HG03095 (cell line): ENCODE measurements around the gene UTP4.

ENCODE experiments used
- ATAC-seq: cut with Tn5 transposase; IDR thresholded peaks from one replicate; pipeline ENCODE4 v1.9.1; 2021; ENCODE audit warnings: moderate library complexity; ENCODE audit not compliant: unreplicated experiment

UTP4 gene

DNA sequence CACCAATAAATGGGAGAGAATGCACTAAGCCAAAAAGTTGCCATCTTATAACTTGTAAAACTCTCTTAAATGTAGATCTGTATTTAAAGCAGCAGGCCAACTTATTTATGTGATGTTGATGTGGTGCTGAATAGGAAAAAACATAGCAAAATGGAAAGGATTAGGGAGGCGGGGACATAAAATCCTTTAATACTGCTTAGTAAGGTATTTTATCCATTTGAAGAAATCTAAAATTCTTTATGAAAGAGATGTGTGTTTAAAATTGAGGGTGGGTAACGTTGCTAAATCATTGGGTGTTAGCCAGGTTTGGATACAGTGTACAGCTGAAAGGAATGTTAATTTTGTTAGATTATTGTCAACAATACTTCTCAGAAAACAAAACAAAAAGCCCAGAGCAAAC lies 68.8 kb downstream of the UTP4 start:
- ATAC-seq: no peak

DNA sequence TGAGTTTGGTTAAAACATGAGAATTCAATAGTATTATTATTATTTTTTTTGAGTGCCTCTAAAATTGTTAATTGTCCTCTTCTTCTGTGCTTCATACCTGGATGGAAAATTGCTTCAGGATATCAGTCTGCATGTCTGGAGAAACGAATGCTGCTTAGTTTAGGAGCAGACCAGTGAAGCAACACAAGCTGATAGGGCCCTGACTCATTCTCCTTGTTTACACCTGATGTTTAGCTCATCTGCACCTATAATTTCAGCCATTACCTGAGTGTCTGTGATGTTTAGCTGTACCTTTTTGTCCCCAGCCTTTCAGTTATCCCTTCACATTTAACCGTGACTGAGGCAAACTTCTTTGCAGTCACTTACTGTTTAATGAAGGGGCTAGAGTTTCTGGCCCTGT lies 69.3 kb downstream of the UTP4 start:
- no peak for ATAC-seq

DNA sequence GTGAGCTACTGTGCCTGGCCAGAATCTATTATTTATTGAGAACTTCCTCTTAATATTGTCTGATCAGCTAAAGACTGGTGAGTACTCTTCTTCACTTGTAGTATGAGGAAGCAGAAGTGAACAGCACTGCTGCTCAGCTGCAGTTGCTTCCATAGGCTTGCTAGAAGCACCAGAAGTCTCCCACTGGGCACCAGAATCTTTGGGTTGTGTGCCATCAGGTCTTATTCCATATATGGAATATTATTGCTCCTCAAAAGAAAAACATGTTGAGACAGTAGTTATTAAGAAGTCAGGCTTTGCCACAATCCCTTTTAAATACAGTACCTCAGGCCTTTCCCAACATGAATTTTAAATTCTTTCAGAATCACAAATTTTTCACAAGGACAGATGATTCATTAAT lies 71.7 kb downstream of the UTP4 start:
- no peak for ATAC-seq

DNA sequence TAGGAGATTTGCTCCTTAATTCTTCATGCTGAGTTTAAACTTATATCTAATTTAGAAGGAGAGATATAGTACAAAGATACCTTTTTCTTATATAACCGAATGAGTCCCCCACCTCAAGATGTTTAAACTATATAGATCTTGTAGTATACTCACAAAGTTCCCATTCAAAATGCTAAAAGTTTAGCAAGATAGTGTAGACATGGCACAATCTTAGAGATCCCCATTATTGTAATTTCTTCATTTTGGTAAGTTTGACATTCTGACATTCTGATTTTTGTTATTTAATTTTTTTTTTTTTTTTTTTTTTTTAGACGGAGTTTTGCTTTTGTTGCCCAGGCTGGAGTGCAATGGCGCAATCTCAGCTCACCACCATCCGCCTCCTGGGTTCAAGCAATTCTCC lies 77.3 kb downstream of the UTP4 start:
- no peak for ATAC-seq

DNA sequence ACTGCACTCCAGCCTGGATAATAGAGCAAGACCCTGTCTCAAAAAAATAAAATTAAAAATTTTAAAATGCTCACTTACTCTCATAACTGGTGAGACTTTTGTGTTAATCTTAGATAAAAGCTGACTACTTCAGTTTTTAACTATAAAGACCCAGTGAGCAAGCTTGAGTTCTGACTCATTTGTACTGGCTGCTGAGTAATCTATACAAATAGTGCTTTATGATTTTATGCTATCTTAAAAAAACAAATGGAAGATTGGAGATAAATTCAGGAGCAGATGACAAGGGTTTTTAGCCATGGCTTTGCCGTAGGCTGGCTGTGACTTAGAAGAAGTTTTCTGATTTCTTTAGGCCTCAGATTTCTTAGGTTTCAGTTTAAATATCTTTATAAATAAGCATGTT lies 85.0 kb downstream of the UTP4 start:
- ATAC-seq: no peak
